WTC11 (cell line): ENCODE results near the gene SAP30L. TPM values are rescaled to one million over a fixed set of nuclear protein-coding genes. Genes with fewer than 3 reads are reported as not detected.

Experiments used
- ATAC-seq: fragments of 200-7000 bp; cut with Tn5 transposase; 2 replicates; pipeline ENCODE4 v1.10.0; 2021; ENCODE audit warnings: mild to moderate bottlenecking, moderate library complexity
- CTCF ChIA-PET: fragments of 300-600 bp; sonication (Branson Sonifier 250); formaldehyde crosslinking; loops from one replicate; lab custom pipeline; 2021; ENCODE audit warnings: antibody characterized with exemption; lab: Charles Lee
- POLR2A ChIA-PET: fragments of 350-600 bp; sonication (Branson Sonifier 250); formaldehyde crosslinking; loops from one replicate; lab custom pipeline; 2021; ENCODE audit warnings: antibody characterized with exemption; lab: Charles Lee
- DNase-seq: peaks from one replicate; pipeline ENCODE4 v3.0.0; 2021; ENCODE audit warnings: low spot score
- H3K27ac Mint-ChIP-seq: 2 replicates; pipeline ENCODE4 v1.8.0; 2021; ENCODE audit warnings: mixed read lengths
- H3K27me3 Mint-ChIP-seq: 2 replicates; pipeline ENCODE4 v1.8.0; 2021; ENCODE audit warnings: low read depth, mild to moderate bottlenecking, moderate library complexity, mixed read lengths
- H3K36me3 Mint-ChIP-seq: 2 replicates; pipeline ENCODE4 v1.8.0; 2021; ENCODE audit warnings: mixed read lengths
- H3K4me1 Mint-ChIP-seq: 2 replicates; pipeline ENCODE4 v1.8.0; 2022; ENCODE audit warnings: mixed read lengths
- H3K4me3 Mint-ChIP-seq: 2 replicates; pipeline ENCODE4 v1.8.0; 2021; ENCODE audit warnings: mild to moderate bottlenecking, moderate library complexity, mixed read lengths
- H3K9me3 Mint-ChIP-seq: 2 replicates; pipeline ENCODE4 v1.8.0; 2021; ENCODE audit warnings: mixed read lengths
- EMX1 ChIP-seq: fragments of 250-450 bp; sonication (Bioruptor Pico); IDR thresholded peaks from 2 replicates; pipeline ENCODE4 v1.8.0; 2021; ENCODE audit warnings: mild to moderate bottlenecking
- ETV6 ChIP-seq: sonication (generic); formaldehyde crosslinking; IDR thresholded peaks from 2 replicates; pipeline ENCODE4 v1.8.1; 2022; ENCODE audit warnings: mild to moderate bottlenecking, missing genetic modification reagents
- FOXP1 ChIP-seq: sonication (generic); formaldehyde crosslinking; IDR thresholded peaks from 2 replicates; pipeline ENCODE4 v1.8.0; 2022; ENCODE audit warnings: missing genetic modification reagents, mild to moderate bottlenecking, moderate library complexity, borderline replicate concordance
- IRF2 ChIP-seq: sonication (generic); formaldehyde crosslinking; IDR thresholded peaks from 2 replicates; pipeline ENCODE4 v1.8.0; 2022; ENCODE audit warnings: low read depth, missing genetic modification reagents, borderline replicate concordance
- MYBL2 ChIP-seq: sonication (generic); formaldehyde crosslinking; IDR thresholded peaks from 2 replicates; pipeline ENCODE4 v1.8.1; 2023; ENCODE audit warnings: mild to moderate bottlenecking, moderate library complexity, missing genetic modification reagents
- SMAD4 ChIP-seq: sonication (generic); formaldehyde crosslinking; IDR thresholded peaks from 2 replicates; pipeline ENCODE4 v1.8.0; 2022; ENCODE audit warnings: mild to moderate bottlenecking, missing genetic modification reagents
- ZBTB21 ChIP-seq: sonication (generic); formaldehyde crosslinking; IDR thresholded peaks from 2 replicates; pipeline ENCODE4 v1.8.1; 2023; ENCODE audit warnings: mild to moderate bottlenecking, missing genetic modification reagents, borderline replicate concordance
- ZNF416 ChIP-seq: fragments of 250-450 bp; sonication (Bioruptor Pico); IDR thresholded peaks from 2 replicates; pipeline ENCODE4 v1.9.0; 2021; ENCODE audit warnings: mild to moderate bottlenecking, inconsistent platforms
- total RNA-seq: library from RNA; stranded (reverse); gene quantifications from 3 replicates; pipeline ENCODE4 v1.2.3, GENCODE V29; 2021
- TF ChIP-seq, protein P1 (sequence below): sonication (generic); formaldehyde crosslinking; IDR thresholded peaks from 2 replicates; pipeline ENCODE4 v1.8.0; 2022; ENCODE audit warnings: mild to moderate bottlenecking, missing genetic modification reagents
- TF ChIP-seq, protein P2 (sequence below): sonication (generic); formaldehyde crosslinking; IDR thresholded peaks from 2 replicates; pipeline ENCODE4 v1.8.1; 2023; ENCODE audit warnings: mild to moderate bottlenecking, moderate library complexity, missing genetic modification reagents
- TF ChIP-seq, protein P3 (sequence below): fragments of 200-600 bp; IDR thresholded peaks from 2 replicates; pipeline ENCODE4 v1.8.0; 2022; ENCODE audit warnings: antibody characterized with exemption
- TF ChIP-seq, protein P4 (sequence below): fragments of 250-450 bp; sonication (Bioruptor Pico); IDR thresholded peaks from 2 replicates; pipeline ENCODE4 v1.9.0; 2021; ENCODE audit warnings: mild to moderate bottlenecking, borderline replicate concordance
- TF ChIP-seq, protein P5 (sequence below): fragments of 250-450 bp; sonication (Bioruptor Pico); conservative IDR thresholded peaks from 2 replicates; pipeline ENCODE4 v1.9.0; 2021; ENCODE audit warnings: mild to moderate bottlenecking
- TF ChIP-seq, protein P6 (sequence below): sonication (generic); formaldehyde crosslinking; IDR thresholded peaks from 2 replicates; pipeline ENCODE4 v1.8.1; 2022; ENCODE audit warnings: low read depth, mild to moderate bottlenecking, moderate library complexity, missing genetic modification reagents, borderline replicate concordance
- TF ChIP-seq, protein P7 (sequence below): sonication (generic); formaldehyde crosslinking; IDR thresholded peaks from 2 replicates; pipeline ENCODE4 v1.8.1; 2022; ENCODE audit warnings: missing genetic modification reagents, borderline replicate concordance

Gene SAP30L
- total RNA-seq, 1 experiment from 2014 or later = 33.5 TPM

DNA sequence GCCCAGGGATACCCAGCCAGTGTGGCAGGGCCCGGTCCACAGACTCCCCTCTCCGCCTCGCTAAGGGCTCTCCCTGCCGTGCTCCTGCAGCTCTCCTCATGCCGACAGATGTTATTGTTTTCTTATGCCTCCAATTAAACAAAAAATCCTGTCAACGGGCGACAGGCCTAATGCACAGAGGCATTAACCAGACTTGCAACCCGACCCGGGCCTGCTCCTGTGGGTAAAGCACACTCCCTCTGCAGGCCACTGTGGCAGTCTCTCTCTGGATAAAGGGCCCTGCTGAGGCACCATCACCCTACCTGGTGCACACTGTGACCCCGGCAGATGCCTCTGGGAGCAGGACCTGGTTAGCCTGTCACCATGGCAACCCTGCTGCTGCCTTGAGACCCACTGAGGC lies 59.8 kb downstream of the SAP30L start (continued):
- TF ChIP-seq, protein P1, sequence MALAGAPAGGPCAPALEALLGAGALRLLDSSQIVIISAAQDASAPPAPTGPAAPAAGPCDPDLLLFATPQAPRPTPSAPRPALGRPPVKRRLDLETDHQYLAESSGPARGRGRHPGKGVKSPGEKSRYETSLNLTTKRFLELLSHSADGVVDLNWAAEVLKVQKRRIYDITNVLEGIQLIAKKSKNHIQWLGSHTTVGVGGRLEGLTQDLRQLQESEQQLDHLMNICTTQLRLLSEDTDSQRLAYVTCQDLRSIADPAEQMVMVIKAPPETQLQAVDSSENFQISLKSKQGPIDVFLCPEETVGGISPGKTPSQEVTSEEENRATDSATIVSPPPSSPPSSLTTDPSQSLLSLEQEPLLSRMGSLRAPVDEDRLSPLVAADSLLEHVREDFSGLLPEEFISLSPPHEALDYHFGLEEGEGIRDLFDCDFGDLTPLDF (CRISPR knock-in tag) = no peak
- TF ChIP-seq ETV6 (CRISPR knock-in tag) = no peak
- TF ChIP-seq, protein P2, sequence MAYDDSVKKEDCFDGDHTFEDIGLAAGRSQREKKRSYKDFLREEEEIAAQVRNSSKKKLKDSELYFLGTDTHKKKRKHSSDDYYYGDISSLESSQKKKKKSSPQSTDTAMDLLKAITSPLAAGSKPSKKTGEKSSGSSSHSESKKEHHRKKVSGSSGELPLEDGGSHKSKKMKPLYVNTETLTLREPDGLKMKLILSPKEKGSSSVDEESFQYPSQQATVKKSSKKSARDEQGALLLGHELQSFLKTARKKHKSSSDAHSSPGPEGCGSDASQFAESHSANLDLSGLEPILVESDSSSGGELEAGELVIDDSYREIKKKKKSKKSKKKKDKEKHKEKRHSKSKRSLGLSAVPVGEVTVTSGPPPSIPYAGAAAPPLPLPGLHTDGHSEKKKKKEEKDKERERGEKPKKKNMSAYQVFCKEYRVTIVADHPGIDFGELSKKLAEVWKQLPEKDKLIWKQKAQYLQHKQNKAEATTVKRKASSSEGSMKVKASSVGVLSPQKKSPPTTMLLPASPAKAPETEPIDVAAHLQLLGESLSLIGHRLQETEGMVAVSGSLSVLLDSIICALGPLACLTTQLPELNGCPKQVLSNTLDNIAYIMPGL (CRISPR knock-in tag) = no peak

DNA sequence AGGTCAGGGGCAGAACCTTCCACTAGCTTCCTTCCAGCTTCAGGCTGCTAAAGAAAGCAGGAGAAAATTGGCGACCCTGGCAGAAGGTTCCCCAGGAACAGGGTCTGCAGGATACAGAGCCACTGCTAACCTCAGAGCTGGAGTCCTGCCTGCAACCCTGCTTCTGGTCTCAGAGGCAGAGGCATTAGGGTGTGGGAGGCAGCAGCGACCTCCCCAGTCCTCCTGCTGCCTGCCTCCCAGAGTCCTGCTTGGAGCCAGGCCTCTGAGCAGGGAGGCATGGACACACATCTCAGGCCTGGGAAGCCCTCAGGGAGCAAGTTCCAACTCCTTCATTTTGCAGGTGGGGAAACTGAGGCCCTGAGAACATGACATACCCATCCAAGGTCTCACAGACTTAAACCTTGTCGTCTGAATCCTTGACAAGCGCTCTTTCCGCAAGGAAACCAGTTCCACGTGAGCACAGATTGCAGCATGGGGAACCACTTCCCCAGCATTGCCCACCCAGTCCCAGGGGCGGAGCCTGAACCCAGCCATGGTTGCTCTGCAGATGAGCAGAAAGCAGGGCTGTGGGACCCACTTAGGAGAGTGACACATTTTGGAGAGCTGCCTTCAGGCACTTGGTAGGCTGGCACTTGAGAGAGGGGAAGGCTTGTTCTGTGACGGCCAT lies 60.4 kb downstream of the SAP30L start:
- H3K27me3 Mint-ChIP-seq = peaks cover 3% of the 10 kb centered on the region
- no peak overlapping the region for H3K27ac Mint-ChIP-seq
- ChIA-PET POLR2A (no interaction called here), CTCF (interaction anchor here (0.6 to 6.3 kb wide), 4 partner anchors 14 to 107 kb away, joined by 3 to 51 read pairs (median 3); no protein-coding TSS in a partner anchor)
- peaks cover 23% of the 10 kb centered on the region for H3K4me1 Mint-ChIP-seq
- H3K36me3 Mint-ChIP-seq = no peaks in the 10 kb centered on the region
- DNase-seq = no peak
- H3K4me3 Mint-ChIP-seq = no peak overlapping the region
- no peaks in the 10 kb centered on the region; the same call in 1 of the 2 replicates for H3K9me3 Mint-ChIP-seq
- no peak for ATAC-seq
- TF ChIP-seq, protein P3, sequence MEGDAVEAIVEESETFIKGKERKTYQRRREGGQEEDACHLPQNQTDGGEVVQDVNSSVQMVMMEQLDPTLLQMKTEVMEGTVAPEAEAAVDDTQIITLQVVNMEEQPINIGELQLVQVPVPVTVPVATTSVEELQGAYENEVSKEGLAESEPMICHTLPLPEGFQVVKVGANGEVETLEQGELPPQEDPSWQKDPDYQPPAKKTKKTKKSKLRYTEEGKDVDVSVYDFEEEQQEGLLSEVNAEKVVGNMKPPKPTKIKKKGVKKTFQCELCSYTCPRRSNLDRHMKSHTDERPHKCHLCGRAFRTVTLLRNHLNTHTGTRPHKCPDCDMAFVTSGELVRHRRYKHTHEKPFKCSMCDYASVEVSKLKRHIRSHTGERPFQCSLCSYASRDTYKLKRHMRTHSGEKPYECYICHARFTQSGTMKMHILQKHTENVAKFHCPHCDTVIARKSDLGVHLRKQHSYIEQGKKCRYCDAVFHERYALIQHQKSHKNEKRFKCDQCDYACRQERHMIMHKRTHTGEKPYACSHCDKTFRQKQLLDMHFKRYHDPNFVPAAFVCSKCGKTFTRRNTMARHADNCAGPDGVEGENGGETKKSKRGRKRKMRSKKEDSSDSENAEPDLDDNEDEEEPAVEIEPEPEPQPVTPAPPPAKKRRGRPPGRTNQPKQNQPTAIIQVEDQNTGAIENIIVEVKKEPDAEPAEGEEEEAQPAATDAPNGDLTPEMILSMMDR = no peak
- no peak for TF ChIP-seq ZBTB21 (CRISPR knock-in tag)
- no peak for TF ChIP-seq FOXP1
- TF ChIP-seq, protein P4, sequence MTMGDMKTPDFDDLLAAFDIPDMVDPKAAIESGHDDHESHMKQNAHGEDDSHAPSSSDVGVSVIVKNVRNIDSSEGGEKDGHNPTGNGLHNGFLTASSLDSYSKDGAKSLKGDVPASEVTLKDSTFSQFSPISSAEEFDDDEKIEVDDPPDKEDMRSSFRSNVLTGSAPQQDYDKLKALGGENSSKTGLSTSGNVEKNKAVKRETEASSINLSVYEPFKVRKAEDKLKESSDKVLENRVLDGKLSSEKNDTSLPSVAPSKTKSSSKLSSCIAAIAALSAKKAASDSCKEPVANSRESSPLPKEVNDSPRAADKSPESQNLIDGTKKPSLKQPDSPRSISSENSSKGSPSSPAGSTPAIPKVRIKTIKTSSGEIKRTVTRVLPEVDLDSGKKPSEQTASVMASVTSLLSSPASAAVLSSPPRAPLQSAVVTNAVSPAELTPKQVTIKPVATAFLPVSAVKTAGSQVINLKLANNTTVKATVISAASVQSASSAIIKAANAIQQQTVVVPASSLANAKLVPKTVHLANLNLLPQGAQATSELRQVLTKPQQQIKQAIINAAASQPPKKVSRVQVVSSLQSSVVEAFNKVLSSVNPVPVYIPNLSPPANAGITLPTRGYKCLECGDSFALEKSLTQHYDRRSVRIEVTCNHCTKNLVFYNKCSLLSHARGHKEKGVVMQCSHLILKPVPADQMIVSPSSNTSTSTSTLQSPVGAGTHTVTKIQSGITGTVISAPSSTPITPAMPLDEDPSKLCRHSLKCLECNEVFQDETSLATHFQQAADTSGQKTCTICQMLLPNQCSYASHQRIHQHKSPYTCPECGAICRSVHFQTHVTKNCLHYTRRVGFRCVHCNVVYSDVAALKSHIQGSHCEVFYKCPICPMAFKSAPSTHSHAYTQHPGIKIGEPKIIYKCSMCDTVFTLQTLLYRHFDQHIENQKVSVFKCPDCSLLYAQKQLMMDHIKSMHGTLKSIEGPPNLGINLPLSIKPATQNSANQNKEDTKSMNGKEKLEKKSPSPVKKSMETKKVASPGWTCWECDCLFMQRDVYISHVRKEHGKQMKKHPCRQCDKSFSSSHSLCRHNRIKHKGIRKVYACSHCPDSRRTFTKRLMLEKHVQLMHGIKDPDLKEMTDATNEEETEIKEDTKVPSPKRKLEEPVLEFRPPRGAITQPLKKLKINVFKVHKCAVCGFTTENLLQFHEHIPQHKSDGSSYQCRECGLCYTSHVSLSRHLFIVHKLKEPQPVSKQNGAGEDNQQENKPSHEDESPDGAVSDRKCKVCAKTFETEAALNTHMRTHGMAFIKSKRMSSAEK (CRISPR knock-in tag) = no peak
- TF ChIP-seq MYBL2 (CRISPR knock-in tag) = no peak
- TF ChIP-seq IRF2 (CRISPR knock-in tag) = no peak
- TF ChIP-seq EMX1 (CRISPR knock-in tag) = no peak
- TF ChIP-seq, protein P5, sequence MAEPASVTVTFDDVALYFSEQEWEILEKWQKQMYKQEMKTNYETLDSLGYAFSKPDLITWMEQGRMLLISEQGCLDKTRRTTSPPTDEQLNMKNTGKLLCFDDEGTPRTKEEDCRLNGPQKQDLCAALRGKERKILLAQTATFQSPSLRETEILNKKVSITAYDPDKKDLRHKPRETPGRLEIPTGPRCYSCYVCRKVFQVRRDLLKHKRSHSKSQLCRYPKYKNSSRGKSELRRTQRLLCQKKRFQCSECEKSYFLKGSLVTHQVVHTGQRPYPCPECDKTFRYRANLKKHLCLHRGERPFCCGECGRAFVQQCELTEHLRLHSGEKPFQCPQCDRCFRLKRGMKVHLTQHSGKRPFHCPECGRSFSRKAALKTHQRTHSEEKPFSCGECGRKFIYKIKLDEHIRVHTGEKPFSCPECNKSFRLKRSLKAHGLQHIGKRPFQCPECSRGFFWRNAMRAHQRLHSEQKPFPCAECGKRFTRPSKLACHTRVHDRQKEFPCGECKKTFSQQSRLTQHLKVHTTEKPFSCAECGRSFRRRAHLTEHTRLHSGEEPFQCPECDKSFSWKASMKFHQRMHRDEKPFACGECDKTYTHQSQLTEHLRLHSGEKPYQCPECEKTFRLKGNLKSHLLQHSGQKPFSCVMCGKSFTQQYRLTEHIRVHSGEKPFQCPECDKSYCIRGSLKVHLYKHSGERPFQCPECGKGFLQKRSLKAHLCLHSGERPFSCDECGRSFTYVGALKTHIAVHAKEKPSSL = no peak
- no peak for TF ChIP-seq ETV6 (CRISPR knock-in tag)
- no peak for TF ChIP-seq ZNF416 (CRISPR knock-in tag)
- TF ChIP-seq, protein P6, sequence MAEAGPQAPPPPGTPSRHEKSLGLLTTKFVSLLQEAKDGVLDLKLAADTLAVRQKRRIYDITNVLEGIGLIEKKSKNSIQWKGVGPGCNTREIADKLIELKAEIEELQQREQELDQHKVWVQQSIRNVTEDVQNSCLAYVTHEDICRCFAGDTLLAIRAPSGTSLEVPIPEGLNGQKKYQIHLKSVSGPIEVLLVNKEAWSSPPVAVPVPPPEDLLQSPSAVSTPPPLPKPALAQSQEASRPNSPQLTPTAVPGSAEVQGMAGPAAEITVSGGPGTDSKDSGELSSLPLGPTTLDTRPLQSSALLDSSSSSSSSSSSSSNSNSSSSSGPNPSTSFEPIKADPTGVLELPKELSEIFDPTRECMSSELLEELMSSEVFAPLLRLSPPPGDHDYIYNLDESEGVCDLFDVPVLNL (CRISPR knock-in tag) = no peak
- TF ChIP-seq, protein P7, sequence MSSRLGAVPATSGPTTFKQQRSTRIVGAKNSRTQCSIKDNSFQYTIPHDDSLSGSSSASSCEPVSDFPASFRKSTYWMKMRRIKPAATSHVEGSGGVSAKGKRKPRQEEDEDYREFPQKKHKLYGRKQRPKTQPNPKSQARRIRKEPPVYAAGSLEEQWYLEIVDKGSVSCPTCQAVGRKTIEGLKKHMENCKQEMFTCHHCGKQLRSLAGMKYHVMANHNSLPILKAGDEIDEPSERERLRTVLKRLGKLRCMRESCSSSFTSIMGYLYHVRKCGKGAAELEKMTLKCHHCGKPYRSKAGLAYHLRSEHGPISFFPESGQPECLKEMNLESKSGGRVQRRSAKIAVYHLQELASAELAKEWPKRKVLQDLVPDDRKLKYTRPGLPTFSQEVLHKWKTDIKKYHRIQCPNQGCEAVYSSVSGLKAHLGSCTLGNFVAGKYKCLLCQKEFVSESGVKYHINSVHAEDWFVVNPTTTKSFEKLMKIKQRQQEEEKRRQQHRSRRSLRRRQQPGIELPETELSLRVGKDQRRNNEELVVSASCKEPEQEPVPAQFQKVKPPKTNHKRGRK (CRISPR knock-in tag) = no peak
- TF ChIP-seq SMAD4 (CRISPR knock-in tag) = no peak
- TF ChIP-seq, all 79 proteins: peak for 0
